GM12878 (cell line): ENCODE measurements around the gene GXYLT1. TPM values are rescaled to one million over a fixed set of nuclear protein-coding genes. Genes with fewer than 3 reads are reported as not detected.

Experiments used
- ATAC-seq: fragments of 200-7000 bp; cut with Tn5 transposase; 3 replicates; pipeline ENCODE4 v1.9.1; 2020; ENCODE audit warnings: mild to moderate bottlenecking, moderate library complexity
- Bru-seq: library from RNA; stranded (reverse); fragments of 400-500 nt; gene quantifications from one replicate; lab custom pipeline; 2021; lab: Mats Ljungman, UMichigan
- BruChase-seq, 2 experiments: library from RNA; stranded (reverse); fragments of 400-500 nt; gene quantifications; one replicate each; lab custom pipeline; 2021; lab: Mats Ljungman, UMichigan
- BruUV-seq: library from RNA; stranded (reverse); fragments of 400-500 nt; replicated peaks from 2 replicates; lab custom pipeline; 2021; lab: Mats Ljungman, UMichigan
- CTCF ChIA-PET: fragments of 300-600 bp; sonication (Branson Sonifier 250); formaldehyde crosslinking; extraction: SDS; loops from one replicate; lab custom pipeline; 2021; ENCODE audit warnings: inconsistent platforms; lab: Yijun Ruan, JAX
- POLR2A ChIA-PET: fragments of 350-600 bp; formaldehyde crosslinking; extraction: SDS; loops from one replicate; lab custom pipeline; 2021; ENCODE audit warnings: inconsistent platforms; lab: Charles Lee
- RAD21 ChIA-PET: fragments of 300-600 bp; sonication (Branson Sonifier 250); formaldehyde crosslinking; loops from one replicate; lab custom pipeline; 2023; ENCODE audit warnings: antibody characterized with exemption; ENCODE audit not compliant: unreplicated experiment; lab: Charles Lee
- SMC1A ChIA-PET: fragments of 300-600 bp; sonication (Branson Sonifier 250); formaldehyde crosslinking; loops from one replicate; lab custom pipeline; 2023; ENCODE audit not compliant: unreplicated experiment, uncharacterized antibody; lab: Charles Lee
- DNase-seq: peaks from one replicate; pipeline ENCODE4 v3.0.0-alpha.2; 2011; ENCODE audit warnings: low read depth, low spot score
- FAIRE-seq: peaks from 3 replicates; lab custom pipeline; 2011; peaks lifted over from hg19 to GRCh38; lab: Jason Lieb, UNC
- H2AFZ ChIP-seq: 2 replicates; pipeline ENCODE4 v1.6.0; 2011; ENCODE audit warnings: low read depth, low read length, control low read depth; ENCODE audit not compliant: control insufficient read depth
- H3K27ac ChIP-seq: 2 replicates; pipeline ENCODE4 v1.5.1; 2011; ENCODE audit warnings: control low read depth; ENCODE audit not compliant: control insufficient read depth, insufficient read depth
- H3K27me3 ChIP-seq, 2 experiments: replicated peaks in 1 of 2; 2 replicates each; pipeline versions ENCODE4 v1.6.0 to v1.6.1; 2011; ENCODE audit warnings: low read length in 1 of 2; ENCODE audit not compliant: control insufficient read depth in 2 of 2, insufficient read depth in 2 of 2
- H3K36me3 ChIP-seq, 2 experiments: 2 replicates each; pipeline ENCODE4 v1.5.1; 2011; ENCODE audit warnings: low read length in 1 of 2; ENCODE audit not compliant: control insufficient read depth in 2 of 2, insufficient read depth in 2 of 2
- H3K4me1 ChIP-seq: 2 replicates; pipeline ENCODE4 v1.6.1; 2011; ENCODE audit warnings: mild to moderate bottlenecking, low read length, moderate library complexity, mixed read lengths; ENCODE audit not compliant: control insufficient read depth, insufficient read depth
- H3K4me2 ChIP-seq: 2 replicates; pipeline ENCODE4 v1.6.0; 2011; ENCODE audit warnings: control low read depth; ENCODE audit not compliant: control insufficient read depth, insufficient read depth
- H3K4me3 ChIP-seq: fragments of 200-600 bp; sonication (generic); 2 replicates; pipeline ENCODE4 v1.5.1; 2016
- H3K79me2 ChIP-seq: 2 replicates; pipeline ENCODE4 v1.6.0; 2011; ENCODE audit warnings: low read length; ENCODE audit not compliant: control insufficient read depth, insufficient read depth
- H3K9ac ChIP-seq: 2 replicates; pipeline ENCODE4 v1.8.0; 2011; ENCODE audit warnings: low read length, control low read depth, mixed read lengths; ENCODE audit not compliant: control insufficient read depth, insufficient read depth
- H3K9me3 ChIP-seq: replicated peaks from 3 replicates; pipeline ENCODE4 v1.5.1; 2011; ENCODE audit warnings: mild to moderate bottlenecking, low read length; ENCODE audit not compliant: control insufficient read depth, insufficient read depth
- H4K20me1 ChIP-seq: 2 replicates; pipeline ENCODE4 v1.6.0; 2011; ENCODE audit not compliant: control insufficient read depth, insufficient read depth
- ASH2L ChIP-seq: fragments of 300-600, 200-600 bp; sonication (generic); IDR thresholded peaks from 2 replicates; pipeline ENCODE4 v1.6.1; 2017; ENCODE audit warnings: low read depth, mild to moderate bottlenecking, borderline replicate concordance
- ATF7 ChIP-seq: fragments of 450-650 bp; IDR thresholded peaks from 2 replicates; pipeline ENCODE4 v1.6.1; 2016; ENCODE audit warnings: low read depth, mild to moderate bottlenecking
- FOS ChIP-seq: IDR thresholded peaks from 3 replicates; pipeline ENCODE4 v1.6.1; 2011; ENCODE audit warnings: borderline replicate concordance; ENCODE audit not compliant: insufficient read length; ENCODE audit errors: extremely low read depth
- IKZF2 ChIP-seq, 2 experiments: fragments of 450-650 bp; IDR thresholded peaks; 2 replicates each; pipeline ENCODE4 v1.6.1; 2017; ENCODE audit warnings: mild to moderate bottlenecking in 2 of 2, moderate library complexity in 2 of 2
- TBL1XR1 ChIP-seq: IDR thresholded peaks from 2 replicates; pipeline ENCODE4 v1.6.1; 2012; ENCODE audit warnings: low read depth, low read length, improper control_type of control experiment
- ZNF384 ChIP-seq: IDR thresholded peaks from 2 replicates; pipeline ENCODE4 v1.6.1; 2012; ENCODE audit warnings: low read depth, mild to moderate bottlenecking, low read length, improper control_type of control experiment, borderline replicate concordance
- WGBS: methylation state at CpG from one replicate; pipeline ENCODE4 v1.1.6; 2016; ENCODE audit warnings: low lambda C conversion rate; ENCODE audit not compliant: insufficient replicate concordance, insufficient coverage; ENCODE audit errors: missing lambda C conversion rate; 5-methylcytosine and 5-hydroxymethylcytosine counted together
- in situ Hi-C: fragments of 300-500 bp; cut with MboI; formaldehyde crosslinking; loops from 9 replicates; pipeline ENCODE4 v1.14.3; 2018; ENCODE audit warnings: mixed read lengths
- intact Hi-C: fragments of 100-400 bp; cut with micrococcal nuclease; formaldehyde crosslinking; loops from one replicate; pipeline ENCODE4 v1.14.2; 2022; ENCODE audit not compliant: unreplicated experiment
- long read RNA-seq, 2 experiments: library from polyadenylated mRNA; unstranded; transcript quantifications; one replicate each; pipeline ENCODE4 v2.0.0, GENCODE V29; 2019 to 2020
- polyA minus RNA-seq, 3 experiments: library from RNA; depleted of rRNA, polyadenylated mRNA; stranded (reverse); fragments of >200 nt; gene quantifications; 2 replicates each; pipeline ENCODE4 v1.2.3, GENCODE V29; 2011
- polyA plus RNA-seq, 11 experiments: library from polyadenylated mRNA; depleted of rRNA in 4 of 11; unstranded in 6 of 11; stranded (reverse) in 5 of 11; fragments of >200 nt; fragmentation: Nextera tagmentation in 4 of 11; fragmentation: Illumina TruSeq in 1 of 11; extraction: Ambion mirVana in 4 of 11; extraction: Trizol in 1 of 11; gene quantifications; 1 replicate in 1 of 11; 2 replicates in 10 of 11; pipeline versions ENCODE4 v1.2.1 to v1.2.3, GENCODE V29; 2011 to 2016; ENCODE audit warnings: inconsistent platforms in 2 of 11, missing spikeins in 2 of 11, low read depth in 1 of 11
- total RNA-seq, 4 experiments: library from RNA; depleted of rRNA in 3 of 4; stranded (reverse); fragments of >200 nt in 3 of 4; fragmentation: Illumina TruSeq in 1 of 4; extraction: Trizol in 1 of 4; gene quantifications; 2 replicates each; pipeline versions ENCODE4 v1.2.1 to v1.2.3, GENCODE V29; 2013 to 2021
- TF ChIP-seq, protein P1 (sequence below): IDR thresholded peaks from 2 replicates; pipeline ENCODE4 v1.6.1; 2011; ENCODE audit warnings: borderline replicate concordance, low read depth, mild to moderate bottlenecking, moderate library complexity, low read length; ENCODE audit not compliant: insufficient read depth, poor library complexity, severe bottlenecking
- TF ChIP-seq, protein P2 (sequence below): IDR thresholded peaks from 2 replicates; pipeline ENCODE4 v1.6.1; 2011; ENCODE audit warnings: low read depth, mild to moderate bottlenecking, low read length, moderate library complexity, borderline replicate concordance; ENCODE audit errors: extremely low read depth
- TF ChIP-seq, protein P3 (sequence below): fragments of 450-650 bp; IDR thresholded peaks from 2 replicates; pipeline ENCODE4 v1.6.1; 2017; ENCODE audit warnings: antibody characterized with exemption, mild to moderate bottlenecking, moderate library complexity

Gene GXYLT1, protein sequence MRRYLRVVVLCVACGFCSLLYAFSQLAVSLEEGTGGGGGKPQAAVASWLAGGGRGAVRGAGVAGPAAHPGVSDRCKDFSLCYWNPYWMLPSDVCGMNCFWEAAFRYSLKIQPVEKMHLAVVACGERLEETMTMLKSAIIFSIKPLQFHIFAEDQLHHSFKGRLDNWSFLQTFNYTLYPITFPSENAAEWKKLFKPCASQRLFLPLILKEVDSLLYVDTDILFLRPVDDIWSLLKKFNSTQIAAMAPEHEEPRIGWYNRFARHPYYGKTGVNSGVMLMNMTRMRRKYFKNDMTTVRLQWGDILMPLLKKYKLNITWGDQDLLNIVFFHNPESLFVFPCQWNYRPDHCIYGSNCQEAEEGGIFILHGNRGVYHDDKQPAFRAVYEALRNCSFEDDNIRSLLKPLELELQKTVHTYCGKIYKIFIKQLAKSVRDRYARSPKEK
- total RNA-seq (2013; cell fraction: nucleolus; rRNA removed): 17.6 and 18.4 TPM in 2 replicates
- 7.9 and 8.5 TPM in 2 replicates for total RNA-seq (2014; rRNA removed)
- total RNA-seq (2014; rRNA removed; fragmentation: Illumina TruSeq; extraction: Trizol): 7.1 and 7.8 TPM in 2 replicates
- 8.7 and 9.4 TPM in 2 replicates for total RNA-seq (2021)
- 2.5 TPM for polyA plus RNA-seq (2011; ENCODE audit: low read depth)
- polyA plus RNA-seq (2011; rRNA removed): 10.3 and 18.3 TPM in 2 replicates
- polyA plus RNA-seq (2011; cell fraction: cytosol; rRNA removed): 3.5 and 3.6 TPM in 2 replicates
- polyA plus RNA-seq (2011; cell fraction: nucleus; rRNA removed): 4.6 and 5.5 TPM in 2 replicates
- 4.1 and 4.8 TPM in 2 replicates for polyA plus RNA-seq (2012)
- 10.2 and 17.7 TPM in 2 replicates for polyA plus RNA-seq (2014; fragmentation: Illumina TruSeq; extraction: Trizol)
- 1 to 10 TPM; 2.3 to 2.4 TPM for polyA plus RNA-seq (2014; fragmentation: Nextera tagmentation; extraction: Ambion mirVana)
- 6.3 and 7.0 TPM in 2 replicates for polyA plus RNA-seq (2014; rRNA removed)
- 10 to 100 TPM; 12.7 to 14.9 TPM for polyA plus RNA-seq (2016; fragmentation: Nextera tagmentation; extraction: Ambion mirVana)
- polyA minus RNA-seq (2011; rRNA and poly(A)+ RNA removed): 5.5 and 8.9 TPM in 2 replicates
- polyA minus RNA-seq (2011; cell fraction: cytosol; rRNA and poly(A)+ RNA removed): 4.7 and 5.4 TPM in 2 replicates
- polyA minus RNA-seq (2011; cell fraction: nucleus; rRNA and poly(A)+ RNA removed): 4.7 and 7.4 TPM in 2 replicates
- Bru-seq, nascent RNA: percentile 80 among the genes with signal in this experiment
- BruChase-seq, experiment 1, labeled RNA remaining after a 6-hour chase: percentile 69 among the genes with signal in this experiment
- percentile 80 among the genes with signal in this experiment for BruChase-seq, experiment 2, labeled RNA remaining after a 2-hour chase
- long read RNA-seq, experiment 1, full-length matches to known transcripts: 4 of 6 reads
- long read RNA-seq, experiment 1, partial matches to known transcripts: 2 of 6 reads
- long read RNA-seq, experiment 1, other reads (novel, unspliced or antisense): 0 of 6 reads
- long read RNA-seq, experiment 2, partial matches to known transcripts: 4 of 6 reads
- long read RNA-seq, experiment 2, other reads (novel, unspliced or antisense): 2 of 6 reads

DNA sequence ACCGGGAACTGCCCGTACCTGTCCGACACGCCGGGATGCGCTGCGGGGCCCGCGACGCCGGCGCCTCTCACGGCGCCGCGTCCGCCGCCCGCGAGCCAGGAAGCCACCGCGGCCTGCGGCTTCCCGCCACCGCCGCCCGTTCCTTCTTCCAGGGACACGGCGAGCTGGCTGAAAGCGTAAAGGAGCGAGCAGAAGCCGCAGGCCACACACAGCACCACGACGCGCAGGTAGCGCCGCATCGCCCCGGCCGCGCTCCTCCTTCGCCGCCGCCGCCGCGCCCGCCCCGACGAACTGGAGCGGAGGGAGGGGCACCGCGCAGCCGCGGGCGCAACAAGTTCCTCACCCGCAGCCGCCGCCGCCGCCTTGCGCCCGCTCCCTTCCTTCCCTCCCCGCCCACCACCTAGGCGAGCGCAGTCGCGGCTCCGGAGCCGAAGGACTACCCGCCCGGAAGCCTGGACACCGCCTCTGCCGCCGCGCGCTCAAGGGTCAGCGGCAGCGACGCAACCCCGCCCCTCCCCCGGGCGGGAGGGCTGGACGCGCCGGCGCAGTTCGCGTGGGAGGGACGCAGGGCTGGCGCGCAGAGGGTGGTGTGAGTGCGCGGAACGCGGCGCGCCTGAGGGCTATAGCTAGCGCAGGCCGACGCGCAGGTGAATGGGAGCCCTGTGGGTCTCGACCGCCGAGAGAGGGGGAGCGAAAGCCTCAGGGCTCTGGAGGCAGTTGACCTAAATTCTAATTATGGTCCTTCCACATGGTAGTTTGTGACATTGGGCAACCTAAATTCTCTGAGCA is at the start of gene GXYLT1:
GXYLT1 (minus strand) TSS at position 467 of the 789 bp plus-strand sequence; CDS start at position 239, 228 bp downstream.
- peak; percentile 59 for FAIRE-seq
- intact Hi-C loops: loop anchor here (5.0 to 10.0 kb wide), 4 partner anchors 47 to 320 kb away; partner anchors contain the start of genes PPHLN1, YAF2 and ZCRB1
- Histone ChIP-seq H3K36me3 (no peaks in the 10 kb centered on the region), H3K79me2 (peaks cover 40% of the 10 kb centered on the region), H3K27ac (peak within 1 kb of the TSS; percentile 61), H3K4me2 (peak within 1 kb of the TSS; percentile 98), H4K20me1 (no peaks in the 10 kb centered on the region), H3K9ac (peak within 1 kb of the TSS; percentile 70), H2AFZ (peak within 1 kb of the TSS; percentile 94), H3K9me3 (no peaks in the 10 kb centered on the region), H3K4me1 (peaks cover 5% of the 10 kb centered on the region; the same call in 1 of the 2 replicates), H3K4me3 (peak within 1 kb of the TSS; percentile 82), H3K27me3 (no peaks in the 10 kb centered on the region)
- ATAC-seq: peak; percentile 94
- 7% methylated on average over 65 of the region's 106 CpGs for WGBS
- no TSS peak for BruUV-seq
- RAD21 ChIA-PET: interaction anchor here (0.7 to 1.0 kb wide), 7 partner anchors 10 to 187 kb away, joined by 3 to 6 read pairs (median 3); no protein-coding TSS in a partner anchor
- DNase-seq: peak; percentile 79
- POLR2A ChIA-PET: interaction anchor here (0.7 to 1.4 kb wide), 7 partner anchors 16 to 182 kb away, joined by 3 to 8 read pairs (median 3); partner anchors contain the start of genes PPHLN1 and ZCRB1
- CTCF ChIA-PET: interaction anchor here (0.8 to 1.3 kb wide), 7 partner anchors 10 to 227 kb away, joined by 3 to 6 read pairs (median 3); no protein-coding TSS in a partner anchor
- SMC1A ChIA-PET: interaction anchor here (0.8 to 1.5 kb wide), 13 partner anchors 8 to 228 kb away, joined by 3 to 7 read pairs (median 4); partner anchors contain the start of genes PPHLN1 and ZCRB1
- in situ Hi-C loops: no loop called here
- no peak for TF ChIP-seq ZNF384
- TF ChIP-seq, protein P1, sequence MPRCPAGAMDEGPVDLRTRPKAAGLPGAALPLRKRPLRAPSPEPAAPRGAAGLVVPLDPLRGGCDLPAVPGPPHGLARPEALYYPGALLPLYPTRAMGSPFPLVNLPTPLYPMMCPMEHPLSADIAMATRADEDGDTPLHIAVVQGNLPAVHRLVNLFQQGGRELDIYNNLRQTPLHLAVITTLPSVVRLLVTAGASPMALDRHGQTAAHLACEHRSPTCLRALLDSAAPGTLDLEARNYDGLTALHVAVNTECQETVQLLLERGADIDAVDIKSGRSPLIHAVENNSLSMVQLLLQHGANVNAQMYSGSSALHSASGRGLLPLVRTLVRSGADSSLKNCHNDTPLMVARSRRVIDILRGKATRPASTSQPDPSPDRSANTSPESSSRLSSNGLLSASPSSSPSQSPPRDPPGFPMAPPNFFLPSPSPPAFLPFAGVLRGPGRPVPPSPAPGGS: peak; percentile 28
- TF ChIP-seq, protein P2, sequence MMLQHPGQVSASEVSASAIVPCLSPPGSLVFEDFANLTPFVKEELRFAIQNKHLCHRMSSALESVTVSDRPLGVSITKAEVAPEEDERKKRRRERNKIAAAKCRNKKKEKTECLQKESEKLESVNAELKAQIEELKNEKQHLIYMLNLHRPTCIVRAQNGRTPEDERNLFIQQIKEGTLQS: no peak
- TF ChIP-seq ATF7: no peak
- TF ChIP-seq FOS: no peak
- TF ChIP-seq, protein P3, sequence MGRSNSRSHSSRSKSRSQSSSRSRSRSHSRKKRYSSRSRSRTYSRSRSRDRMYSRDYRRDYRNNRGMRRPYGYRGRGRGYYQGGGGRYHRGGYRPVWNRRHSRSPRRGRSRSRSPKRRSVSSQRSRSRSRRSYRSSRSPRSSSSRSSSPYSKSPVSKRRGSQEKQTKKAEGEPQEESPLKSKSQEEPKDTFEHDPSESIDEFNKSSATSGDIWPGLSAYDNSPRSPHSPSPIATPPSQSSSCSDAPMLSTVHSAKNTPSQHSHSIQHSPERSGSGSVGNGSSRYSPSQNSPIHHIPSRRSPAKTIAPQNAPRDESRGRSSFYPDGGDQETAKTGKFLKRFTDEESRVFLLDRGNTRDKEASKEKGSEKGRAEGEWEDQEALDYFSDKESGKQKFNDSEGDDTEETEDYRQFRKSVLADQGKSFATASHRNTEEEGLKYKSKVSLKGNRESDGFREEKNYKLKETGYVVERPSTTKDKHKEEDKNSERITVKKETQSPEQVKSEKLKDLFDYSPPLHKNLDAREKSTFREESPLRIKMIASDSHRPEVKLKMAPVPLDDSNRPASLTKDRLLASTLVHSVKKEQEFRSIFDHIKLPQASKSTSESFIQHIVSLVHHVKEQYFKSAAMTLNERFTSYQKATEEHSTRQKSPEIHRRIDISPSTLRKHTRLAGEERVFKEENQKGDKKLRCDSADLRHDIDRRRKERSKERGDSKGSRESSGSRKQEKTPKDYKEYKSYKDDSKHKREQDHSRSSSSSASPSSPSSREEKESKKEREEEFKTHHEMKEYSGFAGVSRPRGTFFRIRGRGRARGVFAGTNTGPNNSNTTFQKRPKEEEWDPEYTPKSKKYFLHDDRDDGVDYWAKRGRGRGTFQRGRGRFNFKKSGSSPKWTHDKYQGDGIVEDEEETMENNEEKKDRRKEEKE: no peak
- TF ChIP-seq IKZF2 (IDR thresholded peaks at IDR 0.05): peak in 1 of 2 experiments; percentile 35; a peak in 2 of 4 replicates
- TF ChIP-seq ASH2L: no peak; the same call in 1 of the 2 replicates
- no peak for TF ChIP-seq TBL1XR1
